ENCODE data around the gene NNMT. TPM values are rescaled to one million over a fixed set of nuclear protein-coding genes. Genes with fewer than 3 reads are reported as not detected.

The NNMT gene
- polyA plus RNA-seq (ENCODE audit: insufficient read length in 4 of 4): 1 to 10 TPM in 1 of 4 donors, under 1 TPM in 3; 0.44 to 1.7 (median 0.75) TPM

- DNase-seq (ENCODE audit: low read depth in 4 of 4, low spot score in 2 of 4): peak in 1 of 4 donors; percentile 4
Observed at GRCh38 chr11:114295676-114296604, at the start of gene NNMT. NNMT (plus strand) TSS chr11:114296399; CDS start chr11:114296557, 158 bp downstream.

GRCh38 chr11:114247070-114247789 is 49.0 kb upstream of the NNMT start:
- DNase-seq (ENCODE audit: low read depth in 4 of 4, low spot score in 2 of 4): no peak

- DNase-seq (ENCODE audit: low read depth in 4 of 4, low spot score in 2 of 4): no peak
Observed at GRCh38 chr11:114250180-114250579, 46.0 kb upstream of the NNMT start.

- no peak for DNase-seq (ENCODE audit: low read depth in 4 of 4, low spot score in 2 of 4)
Observed at GRCh38 chr11:114250993-114251814, 45.0 kb upstream of the NNMT start.

GRCh38 chr11:114251815-114252337 is 44.3 kb upstream of the NNMT start:
- no peak for DNase-seq (ENCODE audit: low read depth in 4 of 4, low spot score in 2 of 4)

GRCh38 chr11:114252767-114253166 is 43.4 kb upstream of the NNMT start:
- no peak for DNase-seq (ENCODE audit: low read depth in 4 of 4, low spot score in 2 of 4)

GRCh38 chr11:114253771-114254170 is 42.4 kb upstream of the NNMT start:
- DNase-seq (ENCODE audit: low read depth in 4 of 4, low spot score in 2 of 4): no peak

GRCh38 chr11:114254571-114255146 is 41.5 kb upstream of the NNMT start:
- no peak for DNase-seq (ENCODE audit: low read depth in 4 of 4, low spot score in 2 of 4)

GRCh38 chr11:114255289-114255688 is 40.9 kb upstream of the NNMT start:
- no peak for DNase-seq (ENCODE audit: low read depth in 4 of 4, low spot score in 2 of 4)

GRCh38 chr11:114256176-114256966 is 39.8 kb upstream of the NNMT start:
- no peak for DNase-seq (ENCODE audit: low read depth in 4 of 4, low spot score in 2 of 4)

GRCh38 chr11:114256967-114257286 is 39.3 kb upstream of the NNMT start:
- no peak for DNase-seq (ENCODE audit: low read depth in 4 of 4, low spot score in 2 of 4)

GRCh38 chr11:114257621-114258558 is 38.3 kb upstream of the NNMT start:
- no peak for DNase-seq (ENCODE audit: low read depth in 4 of 4, low spot score in 2 of 4)

GRCh38 chr11:114258696-114259095 is 37.5 kb upstream of the NNMT start:
- DNase-seq (ENCODE audit: low read depth in 4 of 4, low spot score in 2 of 4): no peak

GRCh38 chr11:114259124-114259526 is 37.1 kb upstream of the NNMT start:
- DNase-seq (ENCODE audit: low read depth in 4 of 4, low spot score in 2 of 4): no peak

GRCh38 chr11:114259551-114259983 is 36.6 kb upstream of the NNMT start:
- DNase-seq (ENCODE audit: low read depth in 4 of 4, low spot score in 2 of 4): no peak

GRCh38 chr11:114260077-114260476 is 36.1 kb upstream of the NNMT start:
- DNase-seq (ENCODE audit: low read depth in 4 of 4, low spot score in 2 of 4): no peak

- no peak for DNase-seq (ENCODE audit: low read depth in 4 of 4, low spot score in 2 of 4)
Observed at GRCh38 chr11:114260483-114260882, 35.7 kb upstream of the NNMT start.

- DNase-seq (ENCODE audit: low read depth in 4 of 4, low spot score in 2 of 4): no peak
Observed at GRCh38 chr11:114261791-114262190, 34.4 kb upstream of the NNMT start.

All from left renal cortex interstitium (tissue), 4 donors.